ENCODE data around the gene DCST2. TPM values are rescaled to one million over a fixed set of nuclear protein-coding genes. Genes with fewer than 3 reads are reported as not detected.

DCST2 gene
- total and polyA plus RNA-seq, 9 of the 15 experiments (the other 6 are each of a cell fraction or from before 2014, with no cell fraction given) = 0.09 to 0.49 (median 0.11) TPM; not detected in 3

DNA sequence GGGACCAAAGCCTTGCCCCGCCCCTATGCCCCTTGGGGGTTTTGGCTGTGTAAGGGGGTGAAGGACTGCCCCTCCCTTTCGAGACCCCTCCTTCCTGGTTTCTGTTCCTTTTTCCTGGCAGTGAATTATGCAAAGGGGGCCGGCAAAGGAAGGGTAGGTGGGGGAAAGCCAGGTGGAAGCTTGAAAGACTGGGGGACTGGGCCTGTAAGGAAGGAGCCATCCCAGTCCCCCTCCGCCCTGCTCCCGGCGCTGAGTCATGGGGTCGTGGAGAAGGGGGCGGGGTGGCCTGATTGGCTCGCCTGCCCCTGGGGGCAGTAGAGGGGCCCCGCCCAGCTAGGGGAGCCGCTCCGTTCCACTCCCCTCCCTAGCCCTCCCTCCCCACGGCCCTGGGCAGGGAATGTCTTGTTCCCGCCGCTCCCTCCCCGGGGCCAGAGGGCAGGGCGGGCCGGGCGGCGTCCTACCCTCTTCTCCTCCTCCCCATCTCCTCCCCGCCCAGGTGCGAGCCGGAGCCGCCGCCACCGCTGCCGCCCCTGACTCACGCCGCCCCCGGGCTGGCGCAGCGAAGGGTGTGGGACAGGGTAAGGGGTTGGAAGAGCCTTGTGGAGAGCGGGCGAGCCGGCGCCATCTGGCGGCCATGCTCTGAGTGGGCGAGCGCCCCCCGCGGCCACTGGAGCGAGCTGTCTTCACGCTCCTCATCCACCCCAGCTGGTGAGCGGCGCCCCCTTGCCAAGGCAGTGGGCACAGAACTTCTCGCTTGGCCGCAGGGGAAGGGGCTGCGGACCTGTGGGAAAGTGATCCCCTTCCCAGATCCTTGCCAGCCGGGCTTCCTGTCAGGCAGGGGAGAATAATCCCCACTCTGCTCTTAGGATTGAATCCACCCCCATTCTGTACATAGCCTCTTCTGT, 16.3 kb downstream of the DCST2 start (continued):
- TF ChIP-seq, protein P1, sequence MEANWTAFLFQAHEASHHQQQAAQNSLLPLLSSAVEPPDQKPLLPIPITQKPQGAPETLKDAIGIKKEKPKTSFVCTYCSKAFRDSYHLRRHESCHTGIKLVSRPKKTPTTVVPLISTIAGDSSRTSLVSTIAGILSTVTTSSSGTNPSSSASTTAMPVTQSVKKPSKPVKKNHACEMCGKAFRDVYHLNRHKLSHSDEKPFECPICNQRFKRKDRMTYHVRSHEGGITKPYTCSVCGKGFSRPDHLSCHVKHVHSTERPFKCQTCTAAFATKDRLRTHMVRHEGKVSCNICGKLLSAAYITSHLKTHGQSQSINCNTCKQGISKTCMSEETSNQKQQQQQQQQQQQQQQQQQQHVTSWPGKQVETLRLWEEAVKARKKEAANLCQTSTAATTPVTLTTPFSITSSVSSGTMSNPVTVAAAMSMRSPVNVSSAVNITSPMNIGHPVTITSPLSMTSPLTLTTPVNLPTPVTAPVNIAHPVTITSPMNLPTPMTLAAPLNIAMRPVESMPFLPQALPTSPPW (CRISPR knock-in tag; IDR thresholded peaks at IDR 0.05) = peak; percentile 86
- TF ChIP-seq MAFK (IDR thresholded peaks at IDR 0.05; ENCODE audit: low read length) (no peak), MEF2D (tag; conservative IDR thresholded peaks at IDR 0.05; ENCODE audit: low read depth) (no peak), L3MBTL2 (IDR thresholded peaks at IDR 0.05) (peak; percentile 64; the same call in 1 of the 2 replicates), OTX1 (CRISPR knock-in tag; IDR thresholded peaks at IDR 0.05) (peak; percentile 67; the same call in 1 of the 2 replicates), ESRRA (IDR thresholded peaks at IDR 0.05; ENCODE audit: borderline replicate concordance, low read depth) (peak; percentile 64; the same call in 1 of the 2 replicates), JUN (IDR thresholded peaks at IDR 0.05; ENCODE audit: borderline replicate concordance, low read depth, low read length) (peak; percentile 21; the same call in 1 of the 2 replicates), JUN (CRISPR knock-in tag; IDR thresholded peaks at IDR 0.05; ENCODE audit: borderline replicate concordance) (no peak), CXXC5 (CRISPR knock-in tag; IDR thresholded peaks at IDR 0.05) (peak; percentile 89), NONO (IDR thresholded peaks at IDR 0.05; ENCODE audit: low read depth in 2 of 2, low read length in 1 of 2) (peak in 1 of 2 experiments; percentile 70; a peak in 1 of 4 replicates), ZNF324 (CRISPR knock-in tag; IDR thresholded peaks at IDR 0.05) (no peak), HIVEP1 (CRISPR knock-in tag; IDR thresholded peaks at IDR 0.05) (no peak), SOX6 (IDR thresholded peaks at IDR 0.05) (peak; percentile 71), BRCA1 (IDR thresholded peaks at IDR 0.05) (no peak), BRCA1 (CRISPR knock-in tag; IDR thresholded peaks at IDR 0.05) (no peak), ZNF699 (CRISPR knock-in tag; IDR thresholded peaks at IDR 0.05; ENCODE audit: insufficient replicate concordance) (no peak), BHLHE40 (IDR thresholded peaks at IDR 0.05; ENCODE audit: low read length) (no peak), JUNB (CRISPR knock-in tag; conservative IDR thresholded peaks at IDR 0.05) (no peak)
- TF ChIP-seq, protein P2, sequence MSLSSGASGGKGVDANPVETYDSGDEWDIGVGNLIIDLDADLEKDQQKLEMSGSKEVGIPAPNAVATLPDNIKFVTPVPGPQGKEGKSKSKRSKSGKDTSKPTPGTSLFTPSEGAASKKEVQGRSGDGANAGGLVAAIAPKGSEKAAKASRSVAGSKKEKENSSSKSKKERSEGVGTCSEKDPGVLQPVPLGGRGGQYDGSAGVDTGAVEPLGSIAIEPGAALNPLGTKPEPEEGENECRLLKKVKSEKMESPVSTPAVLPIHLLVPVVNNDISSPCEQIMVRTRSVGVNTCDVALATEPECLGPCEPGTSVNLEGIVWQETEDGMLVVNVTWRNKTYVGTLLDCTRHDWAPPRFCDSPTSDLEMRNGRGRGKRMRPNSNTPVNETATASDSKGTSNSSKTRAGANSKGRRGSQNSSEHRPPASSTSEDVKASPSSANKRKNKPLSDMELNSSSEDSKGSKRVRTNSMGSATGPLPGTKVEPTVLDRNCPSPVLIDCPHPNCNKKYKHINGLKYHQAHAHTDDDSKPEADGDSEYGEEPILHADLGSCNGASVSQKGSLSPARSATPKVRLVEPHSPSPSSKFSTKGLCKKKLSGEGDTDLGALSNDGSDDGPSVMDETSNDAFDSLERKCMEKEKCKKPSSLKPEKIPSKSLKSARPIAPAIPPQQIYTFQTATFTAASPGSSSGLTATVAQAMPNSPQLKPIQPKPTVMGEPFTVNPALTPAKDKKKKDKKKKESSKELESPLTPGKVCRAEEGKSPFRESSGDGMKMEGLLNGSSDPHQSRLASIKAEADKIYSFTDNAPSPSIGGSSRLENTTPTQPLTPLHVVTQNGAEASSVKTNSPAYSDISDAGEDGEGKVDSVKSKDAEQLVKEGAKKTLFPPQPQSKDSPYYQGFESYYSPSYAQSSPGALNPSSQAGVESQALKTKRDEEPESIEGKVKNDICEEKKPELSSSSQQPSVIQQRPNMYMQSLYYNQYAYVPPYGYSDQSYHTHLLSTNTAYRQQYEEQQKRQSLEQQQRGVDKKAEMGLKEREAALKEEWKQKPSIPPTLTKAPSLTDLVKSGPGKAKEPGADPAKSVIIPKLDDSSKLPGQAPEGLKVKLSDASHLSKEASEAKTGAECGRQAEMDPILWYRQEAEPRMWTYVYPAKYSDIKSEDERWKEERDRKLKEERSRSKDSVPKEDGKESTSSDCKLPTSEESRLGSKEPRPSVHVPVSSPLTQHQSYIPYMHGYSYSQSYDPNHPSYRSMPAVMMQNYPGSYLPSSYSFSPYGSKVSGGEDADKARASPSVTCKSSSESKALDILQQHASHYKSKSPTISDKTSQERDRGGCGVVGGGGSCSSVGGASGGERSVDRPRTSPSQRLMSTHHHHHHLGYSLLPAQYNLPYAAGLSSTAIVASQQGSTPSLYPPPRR (CRISPR knock-in tag; IDR thresholded peaks at IDR 0.05; ENCODE audit: borderline replicate concordance) = 0 out of 2 replicates have a peak, but pooled peaks have one; percentile 87
- TF ChIP-seq, protein P3, sequence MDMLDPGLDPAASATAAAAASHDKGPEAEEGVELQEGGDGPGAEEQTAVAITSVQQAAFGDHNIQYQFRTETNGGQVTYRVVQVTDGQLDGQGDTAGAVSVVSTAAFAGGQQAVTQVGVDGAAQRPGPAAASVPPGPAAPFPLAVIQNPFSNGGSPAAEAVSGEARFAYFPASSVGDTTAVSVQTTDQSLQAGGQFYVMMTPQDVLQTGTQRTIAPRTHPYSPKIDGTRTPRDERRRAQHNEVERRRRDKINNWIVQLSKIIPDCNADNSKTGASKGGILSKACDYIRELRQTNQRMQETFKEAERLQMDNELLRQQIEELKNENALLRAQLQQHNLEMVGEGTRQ (CRISPR knock-in tag; IDR thresholded peaks at IDR 0.05) = no peak

Data from K562 (cell line).